ENCODE results near the gene FBXL7. TPM values are rescaled to one million over a fixed set of nuclear protein-coding genes. Genes with fewer than 3 reads are reported as not detected.

The FBXL7 gene
- total RNA-seq, 4 donors from 2014 or later: 6.5 to 37.0 (median 19.7) TPM

DNA sequence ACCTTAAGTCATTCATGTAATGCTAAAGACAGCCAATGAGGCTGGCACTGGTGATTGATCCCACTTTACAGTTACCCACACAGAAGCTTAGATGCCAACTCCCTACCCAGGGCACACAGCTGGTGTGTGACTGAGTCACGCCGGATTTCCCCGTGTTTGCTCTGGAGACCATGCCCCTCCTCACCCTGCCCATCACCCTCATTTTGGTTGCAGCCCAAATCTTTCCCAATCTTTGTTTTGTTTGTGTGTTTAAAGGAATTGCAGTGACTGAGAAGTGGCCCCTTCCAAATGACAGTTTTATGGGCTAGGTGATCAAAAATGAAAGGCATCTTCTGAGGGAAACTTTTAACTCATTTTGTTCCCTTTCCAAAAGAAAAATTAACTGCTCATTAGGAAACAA, 10.9 kb downstream of the FBXL7 start:
- Histone ChIP-seq H3K9me3 (no peaks in the 10 kb centered on the region), H3K4me3 (no peak overlapping the region), H3K27me3 (no peaks in the 10 kb centered on the region), H3K4me1 (peaks cover 0 to 5% of the 10 kb centered on the region in 2 donors), H3K36me3 (no peaks in the 10 kb centered on the region), H3K27ac (no peak overlapping the region)
- intact Hi-C loops (cut with DNase I; ENCODE audit: low total_unique reads): no loop called here
- DNase-seq: no peak
- no peak for TF ChIP-seq POLR2A (IDR thresholded peaks at IDR 0.05)
- TF ChIP-seq, protein P1, sequence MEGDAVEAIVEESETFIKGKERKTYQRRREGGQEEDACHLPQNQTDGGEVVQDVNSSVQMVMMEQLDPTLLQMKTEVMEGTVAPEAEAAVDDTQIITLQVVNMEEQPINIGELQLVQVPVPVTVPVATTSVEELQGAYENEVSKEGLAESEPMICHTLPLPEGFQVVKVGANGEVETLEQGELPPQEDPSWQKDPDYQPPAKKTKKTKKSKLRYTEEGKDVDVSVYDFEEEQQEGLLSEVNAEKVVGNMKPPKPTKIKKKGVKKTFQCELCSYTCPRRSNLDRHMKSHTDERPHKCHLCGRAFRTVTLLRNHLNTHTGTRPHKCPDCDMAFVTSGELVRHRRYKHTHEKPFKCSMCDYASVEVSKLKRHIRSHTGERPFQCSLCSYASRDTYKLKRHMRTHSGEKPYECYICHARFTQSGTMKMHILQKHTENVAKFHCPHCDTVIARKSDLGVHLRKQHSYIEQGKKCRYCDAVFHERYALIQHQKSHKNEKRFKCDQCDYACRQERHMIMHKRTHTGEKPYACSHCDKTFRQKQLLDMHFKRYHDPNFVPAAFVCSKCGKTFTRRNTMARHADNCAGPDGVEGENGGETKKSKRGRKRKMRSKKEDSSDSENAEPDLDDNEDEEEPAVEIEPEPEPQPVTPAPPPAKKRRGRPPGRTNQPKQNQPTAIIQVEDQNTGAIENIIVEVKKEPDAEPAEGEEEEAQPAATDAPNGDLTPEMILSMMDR (IDR thresholded peaks at IDR 0.05): no peak

DNA sequence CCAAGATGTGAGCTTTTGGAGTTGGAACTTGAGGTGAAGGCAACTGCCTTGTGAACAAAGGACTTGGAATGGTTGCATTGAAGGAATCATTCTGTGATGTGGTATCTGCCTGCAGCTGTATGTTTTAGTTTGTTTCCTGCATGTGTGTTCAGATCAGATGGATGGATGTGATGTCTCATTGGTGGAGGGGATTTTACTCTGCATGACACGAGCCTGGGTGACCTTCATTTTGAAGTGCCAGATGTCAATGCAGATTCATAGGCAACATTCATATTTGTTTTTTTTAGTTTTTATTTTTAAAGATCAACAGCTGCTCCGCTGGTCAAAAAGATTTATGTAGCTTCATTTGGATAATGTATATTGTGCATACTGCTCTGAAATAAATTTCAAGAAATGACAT, 13.5 kb downstream of the FBXL7 start:
- Histone ChIP-seq H3K9me3 (no peaks in the 10 kb centered on the region), H3K4me1 (peaks cover 0 to 5% of the 10 kb centered on the region in 2 donors), H3K4me3 (no peak overlapping the region), H3K36me3 (no peaks in the 10 kb centered on the region), H3K27ac (no peak overlapping the region), H3K27me3 (no peaks in the 10 kb centered on the region)
- DNase-seq: no peak
- intact Hi-C loops (cut with DNase I; ENCODE audit: low total_unique reads): no loop called here
- TF ChIP-seq, protein P1 (IDR thresholded peaks at IDR 0.05): no peak
- no peak for TF ChIP-seq POLR2A (IDR thresholded peaks at IDR 0.05)

DNA sequence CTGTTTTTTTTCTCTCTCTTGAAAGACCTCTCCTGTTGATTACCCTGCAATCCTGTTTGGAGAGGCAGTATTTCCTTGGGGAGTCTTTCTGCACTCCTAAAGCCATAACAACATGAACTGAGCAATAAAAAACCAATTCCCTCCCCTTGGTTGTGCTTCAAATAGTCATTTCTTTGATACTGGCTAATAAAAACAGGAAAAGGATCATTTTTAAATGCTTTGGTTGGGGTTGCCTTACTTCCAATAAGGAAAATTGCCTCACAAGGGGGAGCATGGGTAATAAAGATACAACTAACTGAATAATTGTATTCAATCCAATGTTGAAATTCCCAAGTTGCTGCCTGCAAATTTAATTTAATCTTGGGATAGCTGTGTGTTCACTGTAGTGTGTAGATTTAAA, 13.9 kb downstream of the FBXL7 start:
- H3K27me3 ChIP-seq: no peaks in the 10 kb centered on the region
- TF ChIP-seq POLR2A (IDR thresholded peaks at IDR 0.05): no peak
- TF ChIP-seq, protein P1 (IDR thresholded peaks at IDR 0.05): no peak
- no peak overlapping the region for H3K27ac ChIP-seq
- H3K9me3 ChIP-seq: no peaks in the 10 kb centered on the region
- H3K4me1 ChIP-seq: peaks cover 0 to 5% of the 10 kb centered on the region in 2 donors
- H3K36me3 ChIP-seq: no peaks in the 10 kb centered on the region
- no peak for DNase-seq
- intact Hi-C loops (cut with DNase I; ENCODE audit: low total_unique reads): no loop called here
- no peak overlapping the region for H3K4me3 ChIP-seq

DNA sequence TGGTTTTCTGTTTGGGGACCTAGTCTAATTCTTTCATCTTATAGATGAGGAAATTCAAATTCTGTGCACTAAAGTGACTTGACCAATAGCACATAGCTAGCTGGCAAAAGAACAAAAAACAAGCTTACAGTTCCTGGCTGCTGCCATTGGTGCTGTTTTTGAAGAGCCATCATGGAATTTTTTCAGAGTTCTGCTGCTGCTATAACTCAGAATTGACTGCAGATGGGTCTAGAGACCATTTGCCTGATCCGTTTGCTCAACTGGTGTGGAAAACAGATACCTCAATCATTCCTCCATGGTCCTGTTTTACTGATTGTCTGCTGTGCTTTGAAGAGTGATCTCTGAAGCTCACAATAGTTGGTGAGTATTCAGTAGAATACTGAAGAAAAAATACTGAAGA, 15.2 kb downstream of the FBXL7 start:
- no peak overlapping the region for H3K4me3 ChIP-seq
- TF ChIP-seq, protein P1 (IDR thresholded peaks at IDR 0.05): no peak
- no peak for TF ChIP-seq POLR2A (IDR thresholded peaks at IDR 0.05)
- H3K27ac ChIP-seq: no peak overlapping the region
- intact Hi-C loops (cut with DNase I; ENCODE audit: low total_unique reads): no loop called here
- H3K36me3 ChIP-seq: no peaks in the 10 kb centered on the region
- peaks cover 0 to 5% of the 10 kb centered on the region in 2 donors for H3K4me1 ChIP-seq
- no peaks in the 10 kb centered on the region for H3K9me3 ChIP-seq
- no peaks in the 10 kb centered on the region for H3K27me3 ChIP-seq
- no peak for DNase-seq

DNA sequence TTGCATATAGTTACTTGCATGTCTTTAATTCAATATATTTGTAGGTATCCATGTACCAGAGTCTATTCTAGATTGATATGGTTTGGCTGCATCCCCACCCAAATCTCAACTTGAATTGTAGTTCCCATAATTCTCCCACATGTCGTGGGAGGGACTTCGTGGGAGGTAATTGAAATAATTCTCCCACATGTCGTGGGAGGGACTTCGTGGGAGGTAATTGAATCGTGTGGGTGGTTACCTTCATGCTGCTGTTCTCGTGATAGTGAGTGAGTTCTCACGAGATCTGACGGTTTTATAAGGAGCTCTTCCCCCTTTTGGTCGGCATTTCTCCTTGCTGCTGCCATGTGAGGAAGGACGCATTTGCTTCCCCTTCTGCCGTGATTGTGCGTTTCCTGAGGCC, 16.5 kb downstream of the FBXL7 start:
- intact Hi-C loops (cut with DNase I; ENCODE audit: low total_unique reads): no loop called here
- H3K27ac ChIP-seq: no peak overlapping the region
- H3K4me3 ChIP-seq: no peak overlapping the region
- no peak for DNase-seq
- no peaks in the 10 kb centered on the region for H3K36me3 ChIP-seq
- H3K27me3 ChIP-seq: no peaks in the 10 kb centered on the region
- peaks cover 0 to 5% of the 10 kb centered on the region in 2 donors for H3K4me1 ChIP-seq
- no peaks in the 10 kb centered on the region for H3K9me3 ChIP-seq
- TF ChIP-seq POLR2A (IDR thresholded peaks at IDR 0.05): no peak
- TF ChIP-seq, protein P1 (IDR thresholded peaks at IDR 0.05): no peak
